DOHH2 (cell line): ENCODE measurements around the gene RPL10.
A peak's percentile ranks its signal among the peaks of the same experiment; 100 is the strongest.

Experiments
- H3F3A ChIP-seq: fragments of 200-600 bp; sonication (generic), shearing (Covaris generic); 2 replicates; pipeline ENCODE4 v1.6.0; 2016; ENCODE audit warnings: antibody characterized with exemption, mild to moderate bottlenecking; ENCODE audit not compliant: control insufficient read depth, insufficient read depth
- H3K27ac ChIP-seq: fragments of 200-600 bp; sonication (generic); 2 replicates; pipeline ENCODE4 v1.5.1; 2014; ENCODE audit warnings: low read depth, mild to moderate bottlenecking, low read length, moderate library complexity
- H3K27me3 ChIP-seq: fragments of 200-600 bp; sonication (generic); 2 replicates; pipeline ENCODE4 v1.6.1; 2014; ENCODE audit warnings: mild to moderate bottlenecking, low read length, mixed read lengths; ENCODE audit not compliant: control insufficient read depth
- H3K36me3 ChIP-seq: fragments of 200-600 bp; sonication (generic); 2 replicates; pipeline ENCODE4 v1.6.1; 2014; ENCODE audit warnings: mild to moderate bottlenecking, low read length, moderate library complexity, mixed read lengths; ENCODE audit not compliant: control insufficient read depth
- H3K4me1 ChIP-seq: fragments of 200-600 bp; sonication (generic); 2 replicates; pipeline ENCODE4 v1.6.1; 2014; ENCODE audit warnings: mild to moderate bottlenecking, low read length, mixed read lengths; ENCODE audit not compliant: control insufficient read depth
- H3K4me2 ChIP-seq: fragments of 200-600 bp; sonication (generic); 2 replicates; pipeline ENCODE4 v1.6.0; 2014; ENCODE audit warnings: mild to moderate bottlenecking, low read length, moderate library complexity
- H3K4me3 ChIP-seq: fragments of 200-600 bp; sonication (generic); 2 replicates; pipeline ENCODE4 v1.5.1; 2014; ENCODE audit warnings: mild to moderate bottlenecking, low read length, mixed read lengths
- H3K79me2 ChIP-seq: fragments of 200-600 bp; sonication (generic); 2 replicates; pipeline ENCODE4 v1.6.1; 2014; ENCODE audit warnings: mild to moderate bottlenecking, low read length, mixed read lengths; ENCODE audit not compliant: control insufficient read depth
- H3K9me2 ChIP-seq: fragments of 200-600 bp; sonication (generic); replicated peaks from 2 replicates; pipeline ENCODE4 v1.6.1; 2014; ENCODE audit warnings: mild to moderate bottlenecking, low read length, mixed read lengths; ENCODE audit not compliant: control insufficient read depth
- H3K9me3 ChIP-seq: fragments of 200-600 bp; sonication (generic); 2 replicates; pipeline ENCODE4 v1.6.1; 2014; ENCODE audit warnings: antibody characterized with exemption, low read length, mixed read lengths; ENCODE audit not compliant: control insufficient read depth, insufficient read depth
- H4K20me1 ChIP-seq: fragments of 200-600 bp; sonication (generic); 2 replicates; pipeline ENCODE4 v1.6.0; 2014; ENCODE audit warnings: low read depth, mild to moderate bottlenecking, antibody characterized with exemption, low read length, moderate library complexity; ENCODE audit not compliant: control insufficient read depth, insufficient read depth
- EZH2phosphoT487 ChIP-seq: fragments of 200-600 bp; sonication (generic); IDR thresholded peaks from 2 replicates; pipeline ENCODE4 v1.6.1; 2017; ENCODE audit warnings: borderline replicate concordance, mild to moderate bottlenecking, antibody characterized with exemption, low read length, moderate library complexity, mixed read lengths
- TF ChIP-seq, protein P1 (sequence below): fragments of 200-600 bp; sonication (generic); IDR thresholded peaks from one replicate; pipeline ENCODE4 v1.5.1; 2014; ENCODE audit warnings: antibody characterized with exemption, mild to moderate bottlenecking, low read depth, low read length; ENCODE audit not compliant: poor library complexity, severe bottlenecking

The RPL10 gene

GRCh38 chrX:154378059-154378798 is 19.9 kb upstream of the RPL10 start:
- no peaks in the 10 kb centered on the region for H3K9me2 ChIP-seq
- no peaks in the 10 kb centered on the region for H3F3A ChIP-seq
- H3K4me2 ChIP-seq, result peak overlapping the region; percentile 78
- peaks cover 18% of the 10 kb centered on the region for H3K79me2 ChIP-seq
- no peaks in the 10 kb centered on the region for H3K9me3 ChIP-seq
- peak overlapping the region; percentile 70 for H3K4me3 ChIP-seq
- H3K36me3 ChIP-seq, result peaks cover 15% of the 10 kb centered on the region
- no peaks in the 10 kb centered on the region for H4K20me1 ChIP-seq
- no peaks in the 10 kb centered on the region for H3K27me3 ChIP-seq
- TF ChIP-seq EZH2phosphoT487, result no peak
- TF ChIP-seq, protein P1, sequence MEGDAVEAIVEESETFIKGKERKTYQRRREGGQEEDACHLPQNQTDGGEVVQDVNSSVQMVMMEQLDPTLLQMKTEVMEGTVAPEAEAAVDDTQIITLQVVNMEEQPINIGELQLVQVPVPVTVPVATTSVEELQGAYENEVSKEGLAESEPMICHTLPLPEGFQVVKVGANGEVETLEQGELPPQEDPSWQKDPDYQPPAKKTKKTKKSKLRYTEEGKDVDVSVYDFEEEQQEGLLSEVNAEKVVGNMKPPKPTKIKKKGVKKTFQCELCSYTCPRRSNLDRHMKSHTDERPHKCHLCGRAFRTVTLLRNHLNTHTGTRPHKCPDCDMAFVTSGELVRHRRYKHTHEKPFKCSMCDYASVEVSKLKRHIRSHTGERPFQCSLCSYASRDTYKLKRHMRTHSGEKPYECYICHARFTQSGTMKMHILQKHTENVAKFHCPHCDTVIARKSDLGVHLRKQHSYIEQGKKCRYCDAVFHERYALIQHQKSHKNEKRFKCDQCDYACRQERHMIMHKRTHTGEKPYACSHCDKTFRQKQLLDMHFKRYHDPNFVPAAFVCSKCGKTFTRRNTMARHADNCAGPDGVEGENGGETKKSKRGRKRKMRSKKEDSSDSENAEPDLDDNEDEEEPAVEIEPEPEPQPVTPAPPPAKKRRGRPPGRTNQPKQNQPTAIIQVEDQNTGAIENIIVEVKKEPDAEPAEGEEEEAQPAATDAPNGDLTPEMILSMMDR, result no peak
- H3K4me1 ChIP-seq, result peaks cover 43% of the 10 kb centered on the region
- H3K27ac ChIP-seq, result peak overlapping the region; percentile 67

DNA sequence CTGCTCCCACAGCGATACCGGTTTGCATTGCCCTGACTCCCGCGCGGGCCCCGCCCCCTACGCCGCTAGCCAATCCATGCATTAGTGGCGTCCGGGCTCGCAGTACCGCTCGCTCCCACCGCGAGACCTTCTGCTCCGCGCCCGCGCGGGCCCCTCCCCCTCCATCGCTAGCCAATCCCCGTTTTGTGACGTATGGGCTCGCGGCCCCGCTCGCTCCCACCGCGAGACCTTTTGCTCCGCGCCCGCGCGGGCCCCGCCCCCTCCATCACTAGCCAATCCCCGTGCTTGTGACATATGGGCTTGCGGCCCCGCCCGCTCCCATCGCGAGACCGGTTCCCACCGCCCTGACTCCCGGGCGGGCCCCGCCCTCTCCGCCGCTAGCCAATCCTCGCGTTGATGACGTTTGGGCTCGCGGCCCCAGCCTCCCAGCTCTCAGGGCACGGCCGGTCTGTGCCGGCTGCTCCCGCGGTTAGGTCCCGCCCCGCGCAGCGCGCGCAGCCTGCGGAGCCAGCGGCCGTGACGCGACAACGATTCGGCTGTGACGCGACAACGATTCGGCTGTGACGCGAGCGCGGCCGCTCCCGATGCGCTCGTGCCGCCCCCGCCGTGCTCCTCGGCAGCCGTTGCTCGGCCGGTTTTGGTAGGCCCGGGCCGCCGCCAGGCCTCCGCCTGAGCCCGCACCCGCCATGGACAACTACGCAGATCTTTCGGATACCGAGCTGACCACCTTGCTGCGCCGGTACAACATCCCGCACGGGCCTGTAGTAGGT is 19.2 kb upstream of the RPL10 start, which contains the start of gene EMD:
TSS of gene EMD (plus strand) at position 497 of the 770 bp plus-strand sequence. CDS start at position 687, 190 bp downstream.
- peak within 1 kb of the TSS; percentile 82 for H3K4me2 ChIP-seq
- TF ChIP-seq, protein P1, result no peak
- no peak for TF ChIP-seq EZH2phosphoT487
- H3F3A ChIP-seq, result no peaks in the 10 kb centered on the region
- peak within 1 kb of the TSS; percentile 83 for H3K4me3 ChIP-seq
- H4K20me1 ChIP-seq, result no peaks in the 10 kb centered on the region
- H3K79me2 ChIP-seq, result peaks cover 18% of the 10 kb centered on the region
- H3K36me3 ChIP-seq, result peaks cover 15% of the 10 kb centered on the region
- H3K9me3 ChIP-seq, result no peaks in the 10 kb centered on the region
- H3K27ac ChIP-seq, result peak within 1 kb of the TSS; percentile 67
- H3K4me1 ChIP-seq, result peaks cover 35% of the 10 kb centered on the region
- no peaks in the 10 kb centered on the region for H3K27me3 ChIP-seq
- no peaks in the 10 kb centered on the region for H3K9me2 ChIP-seq

DNA sequence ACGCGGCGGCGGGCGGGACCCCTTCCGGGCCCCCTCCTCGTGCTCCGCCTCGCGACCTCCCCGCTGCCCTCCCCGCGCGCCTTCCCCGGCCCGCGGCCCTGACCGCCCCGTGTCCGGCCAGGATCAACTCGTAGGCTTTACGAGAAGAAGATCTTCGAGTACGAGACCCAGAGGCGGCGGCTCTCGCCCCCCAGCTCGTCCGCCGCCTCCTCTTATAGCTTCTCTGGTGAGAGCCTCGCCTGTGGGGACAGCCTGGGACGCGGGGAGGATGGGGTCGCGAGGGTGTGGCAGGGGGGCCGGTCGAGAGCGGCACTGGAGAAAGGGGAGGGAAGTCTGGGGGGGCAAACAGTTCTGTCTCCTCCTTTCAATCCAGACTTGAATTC is 18.6 kb upstream of the RPL10 start:
- Histone ChIP-seq H3K4me3 (peak overlapping the region; percentile 83), H3F3A (no peaks in the 10 kb centered on the region), H3K27ac (peak overlapping the region; percentile 53), H3K27me3 (no peaks in the 10 kb centered on the region), H3K36me3 (peaks cover 15% of the 10 kb centered on the region), H3K4me1 (peaks cover 33% of the 10 kb centered on the region), H4K20me1 (no peaks in the 10 kb centered on the region), H3K79me2 (peaks cover 18% of the 10 kb centered on the region), H3K4me2 (peak overlapping the region; percentile 82), H3K9me2 (no peaks in the 10 kb centered on the region), H3K9me3 (no peaks in the 10 kb centered on the region)
- TF ChIP-seq, protein P1, result no peak
